Medulla oblongata (tissue), 1 donor: ENCODE data around the gene AFF3.

Experiments
- DNase-seq: peaks from one replicate; pipeline ENCODE4 v3.0.0-alpha.2; 2015; ENCODE audit errors: extremely low spot score

AFF3 gene

DNA sequence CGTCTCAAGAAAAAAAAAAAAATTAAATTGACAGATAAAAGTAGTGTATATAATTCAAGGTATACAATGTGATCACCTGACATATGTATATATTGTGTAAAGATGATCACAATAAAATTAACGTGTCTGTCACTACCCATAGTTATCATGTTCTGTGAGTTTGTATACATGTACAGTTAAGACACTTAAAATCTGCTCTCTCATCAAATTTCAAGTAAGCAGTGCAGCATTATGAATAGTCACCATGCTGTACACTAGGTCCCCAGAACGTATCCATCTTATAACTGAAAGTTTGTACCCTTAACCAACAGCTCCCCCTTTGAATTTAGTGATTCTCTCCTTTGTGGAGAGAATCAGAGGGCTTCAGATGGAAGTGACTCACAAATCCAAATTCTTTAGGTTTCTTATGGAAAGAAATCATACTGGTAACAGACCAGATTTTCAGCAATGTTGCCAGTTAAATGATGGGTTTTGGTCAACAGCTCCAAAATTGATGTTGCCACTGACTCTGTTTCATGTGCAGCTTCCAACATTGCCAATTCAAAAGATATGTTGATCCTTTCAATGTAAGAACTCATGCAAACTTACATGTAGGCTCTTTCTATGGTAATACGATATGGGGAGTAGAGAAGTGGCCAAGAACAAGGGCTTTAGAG is 281.5 kb downstream of the AFF3 start:
- DNase-seq, result no peak

DNA sequence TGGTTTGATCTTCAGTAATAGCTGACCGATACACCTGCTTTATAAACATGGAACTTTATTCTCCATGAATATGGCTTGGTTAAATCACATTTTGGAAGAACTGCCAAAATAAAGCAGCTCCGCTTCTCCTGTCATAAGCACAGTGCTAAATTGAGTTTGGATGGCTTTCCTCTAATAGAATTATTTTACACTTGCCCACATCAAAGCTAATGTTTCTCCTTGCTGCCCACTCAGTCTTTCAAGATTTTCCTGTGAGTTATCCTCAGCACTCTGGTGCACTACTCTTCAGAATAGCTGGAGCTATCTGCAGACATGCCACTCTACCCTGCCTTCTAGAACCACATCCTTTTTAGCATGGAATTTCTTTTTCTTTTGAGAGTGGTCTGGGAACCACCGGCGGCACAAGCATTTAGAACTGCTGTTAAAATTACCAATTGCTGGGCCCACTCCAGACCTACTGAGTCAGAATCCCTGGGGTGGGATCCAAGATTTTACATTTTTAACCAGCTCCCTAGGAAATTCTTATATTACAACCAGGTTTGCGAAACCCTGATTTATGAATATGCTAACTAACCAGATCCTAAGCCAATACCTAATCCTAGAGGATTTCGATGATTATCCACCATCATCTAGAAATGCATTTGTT is 283.3 kb downstream of the AFF3 start:
- DNase-seq, result no peak

DNA sequence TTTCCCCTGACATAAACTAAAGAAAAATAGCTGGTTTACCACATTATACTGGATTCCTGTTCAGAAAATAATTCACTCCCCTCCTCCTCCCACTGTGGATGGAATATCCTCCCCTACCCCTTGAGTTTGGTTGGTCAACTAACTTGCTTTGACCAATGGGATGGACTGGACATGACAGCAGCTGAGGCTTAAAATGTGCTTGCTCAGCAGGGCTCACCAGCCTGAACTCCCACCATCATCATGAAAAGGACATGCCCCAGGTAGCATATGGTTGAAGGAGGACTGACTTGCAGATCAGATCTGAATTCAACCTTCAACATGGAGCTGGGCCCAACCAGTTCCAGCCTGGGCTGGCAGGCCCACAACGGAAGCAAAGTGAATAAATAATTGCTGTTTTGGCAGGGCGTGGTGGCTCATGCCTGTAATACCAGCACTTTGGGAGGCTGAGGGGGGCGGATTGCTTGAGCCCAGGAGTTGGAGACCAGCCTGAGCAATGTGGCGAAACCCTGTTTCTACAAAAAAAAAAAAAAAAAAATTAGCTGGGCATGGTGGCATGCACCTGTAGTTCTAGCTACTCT is 284.4 kb downstream of the AFF3 start:
- no peak for DNase-seq

DNA sequence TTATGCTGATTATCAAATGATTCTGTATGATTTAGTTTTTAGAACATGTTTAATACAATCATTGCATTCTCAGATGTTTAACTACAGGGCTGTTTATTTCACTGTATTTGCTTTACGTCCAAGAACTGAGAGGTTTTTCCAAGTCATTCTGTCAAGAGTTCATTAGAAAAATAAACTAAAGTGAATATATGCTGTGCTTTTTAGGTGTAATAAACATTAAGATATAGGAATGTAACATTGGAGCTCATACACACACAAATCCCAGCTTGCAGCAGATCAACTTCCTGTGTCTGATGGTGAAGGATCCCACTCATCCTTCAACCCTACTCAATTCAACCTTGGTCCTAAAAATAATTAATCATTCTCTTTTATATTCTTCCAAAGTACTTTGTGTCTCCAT is 285.0 kb downstream of the AFF3 start:
- no peak for DNase-seq

DNA sequence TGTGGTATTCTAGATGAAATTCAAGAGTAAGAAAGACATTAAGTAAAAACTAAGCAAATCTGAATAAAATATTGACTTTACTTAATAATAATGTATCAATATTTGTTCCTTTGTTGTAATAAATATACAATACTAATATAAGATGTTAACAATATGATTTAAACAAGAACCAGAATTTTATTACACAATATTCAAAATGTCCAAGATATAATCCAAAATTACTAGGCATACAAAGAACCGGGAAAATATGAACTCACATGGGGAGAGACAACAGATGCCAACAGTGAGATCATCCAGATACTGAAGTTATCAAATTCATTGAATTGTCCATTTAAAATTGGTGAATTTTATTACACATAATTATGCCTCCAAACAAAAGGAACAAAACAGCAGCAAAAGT is 286.3 kb downstream of the AFF3 start:
- DNase-seq, result no peak

DNA sequence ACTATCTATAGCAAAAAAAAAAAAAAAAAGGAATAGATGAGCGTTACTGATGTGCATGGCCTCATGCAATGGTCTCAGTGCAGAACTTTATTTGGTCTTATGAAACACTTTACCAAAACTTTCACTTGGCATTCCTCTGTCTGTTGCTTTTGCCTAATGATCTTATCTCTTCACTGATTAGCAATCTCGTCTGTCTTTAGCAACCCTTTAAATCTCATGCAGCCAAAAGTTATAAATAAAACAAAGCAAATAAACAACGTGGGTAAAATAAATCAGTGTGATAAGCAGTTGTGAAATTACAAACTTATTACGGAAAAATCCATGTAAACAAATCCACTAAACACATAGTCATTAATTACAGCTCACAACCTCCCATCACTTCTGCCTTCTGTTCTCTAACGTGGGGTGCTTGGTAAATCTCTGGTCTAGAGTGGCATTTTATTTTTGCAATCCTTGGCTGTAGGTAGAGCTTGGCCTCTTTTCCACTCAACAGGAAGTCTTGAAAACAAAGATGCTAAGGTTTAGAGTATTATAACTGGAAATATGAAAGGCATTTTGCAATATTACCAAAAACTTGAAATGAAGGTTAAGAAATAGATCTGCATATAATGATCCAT is 288.0 kb downstream of the AFF3 start:
- DNase-seq, result no peak

DNA sequence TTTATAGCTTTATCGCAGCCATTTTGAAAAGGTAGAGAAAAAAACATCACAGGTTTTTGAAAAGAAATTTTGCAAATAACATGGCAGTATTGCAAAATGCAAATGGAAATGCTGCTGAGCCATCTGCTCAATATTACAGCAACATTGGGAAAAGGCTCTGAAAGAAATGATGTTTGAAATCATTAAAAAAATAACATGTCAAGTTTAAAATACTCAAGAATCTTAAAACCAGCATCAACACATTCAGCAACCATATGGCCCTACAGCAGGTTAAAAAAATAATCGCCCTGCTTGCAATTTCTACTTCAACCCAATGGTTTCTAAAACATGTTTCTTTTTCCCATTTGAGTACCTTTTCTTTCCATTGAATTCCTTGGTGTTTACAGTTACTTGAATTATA is 289.4 kb downstream of the AFF3 start:
- no peak for DNase-seq

DNA sequence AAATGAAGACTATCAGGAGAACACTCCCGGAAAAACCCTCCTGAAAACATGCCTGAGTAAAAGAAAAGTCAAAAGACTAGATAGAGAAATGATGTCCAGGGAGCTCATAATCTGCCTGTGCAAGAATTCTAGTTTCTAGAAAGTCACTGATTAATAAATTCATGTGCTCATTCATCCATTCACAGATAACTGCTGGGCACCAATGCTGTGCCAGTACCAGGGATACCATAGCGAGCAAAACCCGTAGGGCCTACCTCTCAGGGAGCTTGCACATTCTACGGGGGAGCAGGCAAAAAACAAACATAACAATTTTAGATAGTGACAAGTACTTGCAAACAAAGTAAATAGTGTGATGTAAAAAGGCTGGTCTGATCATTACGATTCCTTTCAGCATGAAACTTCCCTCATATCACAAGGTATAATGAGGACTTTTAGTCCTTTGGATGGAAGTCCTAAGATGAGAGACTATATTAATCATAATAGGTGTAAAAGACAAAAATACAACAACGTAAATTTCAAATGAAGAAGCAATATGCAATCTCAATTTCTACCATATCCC is 289.9 kb downstream of the AFF3 start:
- DNase-seq, result no peak

DNA sequence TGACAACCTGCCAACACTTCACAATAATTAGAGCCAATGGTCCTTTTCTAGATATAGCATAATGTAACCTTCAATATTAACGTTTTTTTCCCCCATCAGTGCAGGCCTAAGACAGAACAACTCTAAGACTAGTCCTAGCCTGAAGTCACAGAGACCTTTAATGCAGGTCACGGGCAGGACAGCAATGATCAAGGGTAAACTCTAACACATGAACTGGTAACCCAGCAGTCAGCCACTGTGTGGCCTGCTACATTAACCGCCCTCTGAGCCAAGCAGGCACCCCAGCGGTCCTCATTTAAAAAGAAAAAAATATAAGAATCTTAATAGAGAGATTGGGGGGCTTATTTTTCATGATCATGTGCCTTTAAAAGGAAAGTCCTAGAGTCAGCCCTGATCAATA is 290.6 kb downstream of the AFF3 start:
- no peak for DNase-seq

DNA sequence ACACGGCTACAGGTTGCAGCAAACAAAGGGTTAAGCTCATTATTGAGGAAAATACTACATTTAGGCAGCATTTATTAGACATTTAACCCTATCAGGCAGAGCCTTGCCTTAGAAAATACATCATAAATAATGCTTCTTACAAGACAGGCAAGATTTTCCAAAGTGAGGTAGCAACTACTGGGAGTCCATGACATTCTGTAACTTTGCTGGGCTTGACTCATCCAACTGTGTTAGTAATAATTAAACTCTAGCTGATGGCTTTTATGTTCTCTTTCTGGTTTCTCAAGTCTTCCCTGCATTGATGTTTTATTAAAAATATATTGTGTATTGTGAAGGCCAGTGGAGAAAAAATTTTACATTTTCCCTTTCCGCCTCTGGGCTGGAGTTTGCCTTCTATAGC is 291.3 kb downstream of the AFF3 start:
- DNase-seq, result no peak

DNA sequence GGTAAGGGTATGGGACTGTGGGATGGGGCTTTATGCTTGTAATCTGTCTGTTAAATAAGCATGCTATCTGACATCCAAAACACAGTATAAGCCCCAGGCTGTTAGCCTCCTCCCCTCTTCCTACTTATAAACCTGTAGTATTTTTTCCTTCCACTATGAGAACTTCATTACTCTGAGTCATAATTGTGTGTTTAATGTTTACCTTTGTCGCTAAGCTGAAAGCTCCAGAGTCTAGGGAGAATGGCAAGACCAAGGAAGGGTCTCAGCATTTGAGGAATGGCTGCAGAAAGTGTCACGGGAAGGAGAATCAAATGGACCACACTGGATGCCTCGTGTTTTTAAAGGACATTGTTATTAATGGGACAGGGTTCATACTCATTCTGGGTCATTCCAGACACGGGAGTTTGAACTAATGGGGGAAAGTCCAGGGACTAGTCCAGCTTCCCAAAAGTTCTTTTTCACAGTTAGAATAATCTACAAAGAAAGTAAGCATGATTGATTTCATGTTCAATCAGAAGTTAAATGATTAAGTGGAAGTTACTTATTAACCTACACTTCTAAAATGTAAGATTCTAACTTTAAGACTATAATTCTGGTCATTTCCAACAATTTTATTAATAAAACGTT is 292.2 kb downstream of the AFF3 start:
- DNase-seq, result no peak

DNA sequence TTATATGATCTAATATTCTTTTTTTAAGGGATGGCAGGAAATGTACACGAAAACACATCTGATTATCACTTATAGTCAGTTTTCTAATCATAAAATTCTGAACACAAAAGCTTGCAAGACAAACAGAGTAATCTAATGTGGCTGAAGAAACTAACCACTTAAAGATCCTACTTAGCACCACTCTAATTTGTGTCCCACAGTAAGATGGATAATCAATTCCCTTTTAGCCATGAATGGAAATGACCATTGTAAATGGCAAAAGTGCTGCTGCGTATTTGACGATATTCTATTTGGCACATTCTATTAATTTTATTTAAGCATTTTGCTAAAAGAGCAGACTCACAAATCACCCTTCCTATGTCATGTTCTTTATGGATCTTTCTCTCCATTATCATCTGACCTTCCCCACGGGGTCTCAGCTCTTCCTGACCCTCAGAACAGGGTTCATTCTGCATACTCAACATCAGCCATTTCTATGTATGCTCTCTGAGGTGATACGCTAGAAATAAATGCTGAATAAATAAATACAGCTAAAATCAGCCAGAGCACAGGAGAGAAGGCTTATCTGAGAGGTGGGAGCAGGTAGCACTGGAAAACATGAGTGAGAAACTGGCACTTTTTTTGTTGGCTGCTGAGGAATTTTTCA is 295.8 kb downstream of the AFF3 start:
- no peak for DNase-seq

DNA sequence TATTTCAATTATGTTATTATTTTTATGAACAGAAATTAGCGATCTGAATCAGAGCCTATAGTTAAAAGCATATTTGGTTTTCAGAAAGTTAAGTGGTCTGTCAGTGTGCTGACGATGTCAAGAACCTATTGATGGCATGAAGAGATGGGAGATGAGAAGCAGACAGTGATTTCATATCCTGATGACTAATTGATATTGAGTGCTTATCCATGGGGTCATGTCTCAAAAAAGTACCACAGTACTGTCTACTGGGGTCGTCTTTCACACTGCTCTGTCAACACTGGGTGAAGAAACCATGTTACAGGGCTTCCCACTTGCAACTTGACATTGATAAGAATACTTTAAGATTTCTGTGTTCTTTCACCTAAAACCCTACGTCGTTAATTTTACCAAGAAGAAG is 297.1 kb downstream of the AFF3 start:
- DNase-seq, result no peak

DNA sequence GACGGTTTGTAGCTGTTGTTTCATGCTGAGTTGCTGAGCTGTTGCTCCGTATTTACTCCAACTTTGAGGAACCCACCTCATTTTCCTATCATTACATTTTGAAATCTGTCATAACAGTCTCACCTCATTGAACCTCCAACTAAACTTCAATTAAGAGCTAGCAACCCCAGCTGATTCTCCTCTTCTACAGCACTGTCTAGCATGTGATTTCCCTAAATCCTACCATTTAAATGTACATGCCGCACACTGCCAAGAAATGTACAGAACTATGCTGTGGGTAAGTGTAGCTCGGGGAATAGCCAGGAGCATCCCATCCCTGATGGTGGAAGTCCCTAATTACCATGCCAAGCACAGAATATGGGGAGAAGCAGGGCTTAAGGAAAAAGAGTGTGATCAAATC is 299.9 kb downstream of the AFF3 start:
- no peak for DNase-seq

DNA sequence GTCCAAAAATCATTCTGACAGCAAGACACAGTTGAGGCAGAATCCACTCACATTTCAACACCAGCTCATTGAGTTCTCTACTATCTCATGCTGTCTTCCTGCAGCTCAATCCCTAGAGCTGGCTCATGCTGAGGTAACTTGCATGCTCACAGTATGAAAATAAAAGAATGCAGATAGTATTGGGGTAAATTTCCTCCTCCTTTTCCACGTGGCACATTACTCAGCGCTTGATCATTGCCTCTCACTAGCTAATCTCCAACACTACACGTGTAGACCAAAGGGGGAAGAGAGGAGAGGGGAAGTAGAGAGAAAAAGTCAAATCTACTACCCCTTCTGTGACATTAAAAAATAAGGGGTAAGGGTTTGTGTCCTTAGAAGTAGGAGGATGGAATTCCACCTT is 300.6 kb downstream of the AFF3 start:
- no peak for DNase-seq

DNA sequence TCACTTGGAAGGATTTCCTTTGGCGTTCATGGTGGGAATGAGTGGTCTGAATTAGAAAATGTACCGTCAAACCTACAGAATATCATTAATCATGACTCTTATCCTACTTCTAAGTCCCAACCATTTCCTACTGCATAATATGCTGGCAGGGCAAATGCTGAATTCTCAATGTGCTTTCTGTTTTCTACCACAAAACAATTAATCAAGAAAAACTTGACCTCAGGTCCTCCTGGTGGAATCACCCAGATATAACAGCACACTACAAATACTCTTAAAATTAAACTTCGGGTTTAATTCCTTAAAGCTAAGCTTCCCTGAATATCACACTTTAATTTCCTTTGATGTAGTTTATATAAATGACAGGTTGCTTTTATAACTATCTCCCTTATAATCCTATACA is 301.6 kb downstream of the AFF3 start:
- DNase-seq, result no peak

DNA sequence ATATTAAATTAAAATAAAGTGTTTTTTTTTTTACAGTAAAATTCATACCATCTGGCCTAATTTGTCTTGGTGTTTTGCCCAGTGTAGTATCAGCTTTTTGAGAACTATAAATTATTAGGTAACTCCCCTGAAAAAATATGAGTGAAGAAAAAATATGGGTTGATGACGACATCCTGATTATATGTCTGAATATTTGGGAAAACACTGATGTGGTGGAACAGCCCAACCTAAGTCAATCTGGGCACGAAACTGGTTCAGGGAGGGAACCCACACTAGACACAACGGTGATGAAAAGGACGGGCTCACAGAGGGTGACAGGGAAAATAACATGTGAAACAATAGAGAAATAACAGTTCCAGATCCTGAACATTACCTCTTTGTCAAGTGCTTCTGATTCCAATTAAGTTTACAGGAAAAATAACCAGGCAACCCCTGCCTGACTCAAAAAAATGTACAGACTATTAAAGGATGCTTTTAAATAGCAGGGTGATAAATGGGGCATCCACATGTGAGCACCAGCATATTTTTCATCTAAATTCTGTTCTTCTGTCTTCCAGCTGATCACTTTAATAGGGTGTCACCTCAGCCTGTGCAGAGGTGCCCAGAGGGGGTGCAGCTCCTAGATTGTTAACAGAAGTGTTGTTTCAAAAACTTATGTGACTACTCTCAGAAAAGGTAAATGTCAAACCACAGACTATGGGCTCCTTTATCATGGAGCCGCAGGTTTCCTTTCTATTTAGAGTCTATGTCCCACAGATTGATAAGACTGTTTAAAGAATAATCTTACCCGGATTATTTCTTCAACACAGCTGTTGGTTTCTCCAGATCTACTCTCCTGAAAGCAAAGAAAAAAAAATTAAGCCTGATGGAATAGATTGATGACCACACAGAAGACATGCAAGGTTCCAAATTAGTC is 305.4 kb downstream of the AFF3 start:
- DNase-seq, result no peak

DNA sequence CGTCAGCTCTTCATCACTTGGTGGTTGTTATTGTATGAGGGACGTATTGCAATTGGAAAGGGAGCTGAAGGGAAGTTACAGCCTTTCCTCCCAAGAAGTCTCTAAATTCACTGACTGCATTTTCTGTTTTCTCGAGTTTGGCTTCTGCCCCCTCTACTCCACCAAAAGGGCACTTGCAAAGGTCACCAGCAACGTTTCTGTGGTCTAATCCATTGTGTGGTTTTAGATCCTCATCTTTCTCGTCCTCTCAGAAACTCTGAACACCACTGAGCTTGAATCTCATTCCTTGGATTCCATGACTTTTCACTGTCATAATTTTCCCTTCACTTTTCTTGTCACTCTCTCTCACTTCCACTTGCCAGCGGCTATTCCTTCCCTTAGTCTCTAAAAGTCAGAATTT is 308.0 kb downstream of the AFF3 start:
- no peak for DNase-seq

DNA sequence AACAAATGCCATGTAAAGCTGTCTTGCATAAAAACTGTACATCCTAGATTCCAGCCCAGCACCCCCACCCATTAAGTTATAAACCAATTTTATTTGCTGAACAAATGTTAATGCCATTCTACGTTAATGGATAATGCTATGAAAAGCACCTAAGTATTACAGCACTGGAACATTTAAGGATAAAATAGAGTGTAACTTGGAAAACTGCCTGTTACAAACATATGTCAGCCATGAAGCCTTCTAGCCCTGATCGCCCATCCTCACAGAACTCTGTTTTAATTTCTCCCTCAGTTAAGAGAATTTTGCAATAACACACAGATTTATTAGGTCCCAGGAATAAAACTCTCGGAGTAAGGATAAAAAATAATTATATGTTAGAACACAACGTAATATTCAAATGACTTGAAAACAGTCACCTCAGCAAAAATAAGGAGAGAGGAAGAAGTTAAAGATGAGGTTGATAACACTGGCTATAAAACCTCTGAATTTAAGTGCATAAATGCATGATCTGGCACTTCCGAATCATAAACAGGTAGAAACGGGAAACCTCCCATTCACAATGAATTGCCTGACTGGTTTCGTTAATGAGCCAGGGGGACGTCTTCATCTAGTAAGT is 308.7 kb downstream of the AFF3 start:
- DNase-seq, result no peak

DNA sequence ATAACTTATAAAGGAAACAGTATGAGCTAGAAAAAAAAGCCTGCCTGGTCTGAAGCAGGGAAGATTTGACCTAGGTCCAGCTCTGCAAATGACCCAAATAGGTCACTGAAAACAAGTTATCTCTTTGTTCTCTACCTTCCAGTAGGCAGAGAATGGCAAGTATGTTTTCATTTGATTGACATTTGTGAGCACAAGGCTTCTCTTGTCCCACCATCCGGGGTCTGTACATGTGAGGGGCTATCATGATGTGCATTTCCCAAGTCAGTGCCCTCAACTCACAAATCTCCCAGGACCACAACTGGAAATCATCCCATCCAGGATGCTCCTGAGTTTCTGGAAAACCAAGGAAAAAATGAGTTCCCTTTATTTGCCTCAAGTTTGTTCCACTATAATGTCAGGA is 309.5 kb downstream of the AFF3 start:
- DNase-seq, result no peak
